Measurements from ENCODE around the gene ZKSCAN8.
A peak's percentile ranks its signal among the peaks of the same experiment; 100 is the strongest.
"Not testable (repeated sequence)": the region's sequence is repeated elsewhere in the genome, so short reads cannot be mapped to it uniquely, and the experiment has no call there.

ZKSCAN8 gene

GRCh38 chr6:28141500-28142329 is at the start of gene ZKSCAN8:
ZKSCAN8 (plus strand) TSS chr6:28141883; CDS start chr6:28148408, 6,525 bp downstream.
- peak within 1 kb of the TSS; percentile 86 for H3K9ac ChIP-seq (ENCODE audit: insufficient read length, low read depth)
- no peak for TF ChIP-seq YY1 (IDR thresholded peaks at IDR 0.05; ENCODE audit: insufficient read depth, insufficient read length)
- TF ChIP-seq SUZ12 (IDR thresholded peaks at IDR 0.05; ENCODE audit: extremely low read depth, insufficient read depth, insufficient read length) = no peak
- TF ChIP-seq ZNF274 (IDR thresholded peaks at IDR 0.05; ENCODE audit: low read depth, low read length) = no peak
- peak within 1 kb of the TSS; percentile 78 for H3K4me3 ChIP-seq (ENCODE audit: insufficient read length, low read depth)
- H3K36me3 ChIP-seq (ENCODE audit: insufficient read depth, insufficient read length, low read length) = peaks cover 24% of the 10 kb centered on the region
- H3K27me3 ChIP-seq (ENCODE audit: insufficient read depth, insufficient read length) = peaks cover 20% of the 10 kb centered on the region
- no peaks in the 10 kb centered on the region for H3K9me3 ChIP-seq (ENCODE audit: insufficient read depth, low read length)
- H3K4me1 ChIP-seq (ENCODE audit: insufficient read depth, insufficient read length) = no peaks in the 10 kb centered on the region
- peak; percentile 74 for DNase-seq (ENCODE audit: low read depth, low spot score)

- H3K4me3 ChIP-seq (ENCODE audit: insufficient read length, low read depth); H3K27me3 ChIP-seq (ENCODE audit: insufficient read depth, insufficient read length); H3K36me3 ChIP-seq (ENCODE audit: insufficient read depth, insufficient read length, low read length); H3K9me3 ChIP-seq (ENCODE audit: insufficient read depth, low read length); H3K9ac ChIP-seq (ENCODE audit: insufficient read length, low read depth); H3K4me1 ChIP-seq (ENCODE audit: insufficient read depth, insufficient read length); DNase-seq (ENCODE audit: low read depth, low spot score): not testable (repeated sequence)
Observed at GRCh38 chr6:28102222-28102621, 39.5 kb upstream of the ZKSCAN8 start.

GRCh38 chr6:28102699-28103098 is 39.0 kb upstream of the ZKSCAN8 start:
- H3K36me3 ChIP-seq (ENCODE audit: insufficient read depth, insufficient read length, low read length); H3K9me3 ChIP-seq (ENCODE audit: insufficient read depth, low read length); DNase-seq (ENCODE audit: low read depth, low spot score): not testable (repeated sequence)

GRCh38 chr6:28104392-28105244 is 37.1 kb upstream of the ZKSCAN8 start:
- no peaks in the 10 kb centered on the region for H3K36me3 ChIP-seq (ENCODE audit: insufficient read depth, insufficient read length, low read length)
- DNase-seq (ENCODE audit: low read depth, low spot score) = peak; percentile 58
- no peaks in the 10 kb centered on the region for H3K4me1 ChIP-seq (ENCODE audit: insufficient read depth, insufficient read length)
- no peaks in the 10 kb centered on the region for H3K9me3 ChIP-seq (ENCODE audit: insufficient read depth, low read length)
- H3K27me3 ChIP-seq (ENCODE audit: insufficient read depth, insufficient read length) = no peaks in the 10 kb centered on the region
- peak overlapping the region; percentile 64 for H3K4me3 ChIP-seq (ENCODE audit: insufficient read length, low read depth)
- TF ChIP-seq SUZ12 (IDR thresholded peaks at IDR 0.05; ENCODE audit: extremely low read depth, insufficient read depth, insufficient read length) = no peak
- TF ChIP-seq YY1 (IDR thresholded peaks at IDR 0.05; ENCODE audit: insufficient read depth, insufficient read length) = no peak
- no peak for TF ChIP-seq ZNF274 (IDR thresholded peaks at IDR 0.05; ENCODE audit: low read depth, low read length)
- H3K9ac ChIP-seq (ENCODE audit: insufficient read length, low read depth) = peak overlapping the region; percentile 90

More at GRCh38 chr6:28102699-28103098, 39.0 kb upstream of the ZKSCAN8 start:
- not testable (repeated sequence) for H3K4me1 ChIP-seq (ENCODE audit: insufficient read depth, insufficient read length); H3K4me3 ChIP-seq (ENCODE audit: insufficient read length, low read depth); H3K9ac ChIP-seq (ENCODE audit: insufficient read length, low read depth); H3K27me3 ChIP-seq (ENCODE audit: insufficient read depth, insufficient read length)

- H3K9me3 ChIP-seq (ENCODE audit: insufficient read depth, low read length) = no peaks in the 10 kb centered on the region
- H3K27me3 ChIP-seq (ENCODE audit: insufficient read depth, insufficient read length) = no peaks in the 10 kb centered on the region
- peak overlapping the region; percentile 90 for H3K9ac ChIP-seq (ENCODE audit: insufficient read length, low read depth)
- H3K36me3 ChIP-seq (ENCODE audit: insufficient read depth, insufficient read length, low read length) = no peaks in the 10 kb centered on the region
- no peaks in the 10 kb centered on the region for H3K4me1 ChIP-seq (ENCODE audit: insufficient read depth, insufficient read length)
- TF ChIP-seq ZNF274 (IDR thresholded peaks at IDR 0.05; ENCODE audit: low read depth, low read length) (no peak), SUZ12 (IDR thresholded peaks at IDR 0.05; ENCODE audit: extremely low read depth, insufficient read depth, insufficient read length) (no peak), YY1 (IDR thresholded peaks at IDR 0.05; ENCODE audit: insufficient read depth, insufficient read length) (no peak)
- peak overlapping the region; percentile 64 for H3K4me3 ChIP-seq (ENCODE audit: insufficient read length, low read depth)
- DNase-seq (ENCODE audit: low read depth, low spot score) = no peak
Observed at GRCh38 chr6:28105245-28105639, 36.4 kb upstream of the ZKSCAN8 start.

- no peaks in the 10 kb centered on the region for H3K9me3 ChIP-seq (ENCODE audit: insufficient read depth, low read length)
- H3K4me3 ChIP-seq (ENCODE audit: insufficient read length, low read depth) = no peak overlapping the region
- no peaks in the 10 kb centered on the region for H3K27me3 ChIP-seq (ENCODE audit: insufficient read depth, insufficient read length)
- TF ChIP-seq SUZ12 (IDR thresholded peaks at IDR 0.05; ENCODE audit: extremely low read depth, insufficient read depth, insufficient read length) = no peak
- TF ChIP-seq ZNF274 (IDR thresholded peaks at IDR 0.05; ENCODE audit: low read depth, low read length) = no peak
- no peak for TF ChIP-seq YY1 (IDR thresholded peaks at IDR 0.05; ENCODE audit: insufficient read depth, insufficient read length)
- H3K9ac ChIP-seq (ENCODE audit: insufficient read length, low read depth) = no peak overlapping the region
- H3K36me3 ChIP-seq (ENCODE audit: insufficient read depth, insufficient read length, low read length) = no peaks in the 10 kb centered on the region
- DNase-seq (ENCODE audit: low read depth, low spot score) = no peak
- H3K4me1 ChIP-seq (ENCODE audit: insufficient read depth, insufficient read length) = no peaks in the 10 kb centered on the region
Observed at GRCh38 chr6:28107506-28107905, 34.2 kb upstream of the ZKSCAN8 start.

- Histone ChIP-seq H3K9ac (ENCODE audit: insufficient read length, low read depth) (no peak overlapping the region), H3K4me1 (ENCODE audit: insufficient read depth, insufficient read length) (no peaks in the 10 kb centered on the region), H3K27me3 (ENCODE audit: insufficient read depth, insufficient read length) (no peaks in the 10 kb centered on the region), H3K36me3 (ENCODE audit: insufficient read depth, insufficient read length, low read length) (peaks cover 19% of the 10 kb centered on the region), H3K9me3 (ENCODE audit: insufficient read depth, low read length) (no peaks in the 10 kb centered on the region), H3K4me3 (ENCODE audit: insufficient read length, low read depth) (no peak overlapping the region)
- no peak for DNase-seq (ENCODE audit: low read depth, low spot score)
- TF ChIP-seq YY1 (IDR thresholded peaks at IDR 0.05; ENCODE audit: insufficient read depth, insufficient read length) (no peak), SUZ12 (IDR thresholded peaks at IDR 0.05; ENCODE audit: extremely low read depth, insufficient read depth, insufficient read length) (no peak), ZNF274 (IDR thresholded peaks at IDR 0.05; ENCODE audit: low read depth, low read length) (no peak)
Observed at GRCh38 chr6:28111964-28112363, 29.7 kb upstream of the ZKSCAN8 start.
